ENCODE measurements around the gene NOC3L. TPM values are rescaled to one million over a fixed set of nuclear protein-coding genes. Genes with fewer than 3 reads are reported as not detected.

NOC3L gene
- total and polyA plus RNA-seq, 2 donors (not counting 1 experiment from before 2014, with no cell fraction given), result 19.8 to 27.2 TPM

- H3K9me3 ChIP-seq (ENCODE audit: control insufficient read depth, insufficient read depth, low read depth, low read length), result no peaks in the 10 kb centered on the region
- peaks cover 2% of the 10 kb centered on the region for H3K4me1 ChIP-seq (ENCODE audit: control insufficient read depth, extremely low read depth, insufficient read depth, low read length)
- H3K9ac ChIP-seq (ENCODE audit: insufficient read depth, low read length), result no peak overlapping the region
- no peaks in the 10 kb centered on the region for H3K27me3 ChIP-seq (ENCODE audit: control insufficient read depth, insufficient read depth, low read length)
- no peaks in the 10 kb centered on the region for H3K79me2 ChIP-seq (ENCODE audit: control insufficient read depth, insufficient read depth, low read length)
- DNase-seq (ENCODE audit: low read depth in 2 of 2), result no peak
- H3K4me3 ChIP-seq (replicated peaks in 1 of 4; ENCODE audit: control extremely low read depth in 1 of 4, insufficient read depth in 1 of 4, low read depth in 3 of 4, low read length in 4 of 4), result no peak overlapping the region
- no peaks in the 10 kb centered on the region for H4K20me1 ChIP-seq (ENCODE audit: control insufficient read depth, extremely low read depth, insufficient read depth, low read length)
- H3K4me2 ChIP-seq (ENCODE audit: extremely low read depth, insufficient read depth, low read length), result no peak overlapping the region
- no peak overlapping the region for H2AFZ ChIP-seq (ENCODE audit: low read length)
- TF ChIP-seq EZH2 (IDR thresholded peaks at IDR 0.05; ENCODE audit: low read length, missing control alignments) (no peak), CTCF (conservative IDR thresholded peaks at IDR 0.05 in 1 of 2, IDR thresholded peaks at IDR 0.05 in 1 of 2; ENCODE audit: low read depth in 1 of 2, low read length in 2 of 2) (no peak)
- H3K36me3 ChIP-seq (ENCODE audit: control insufficient read depth, insufficient read depth, low read length), result no peaks in the 10 kb centered on the region
- H3K27ac ChIP-seq (ENCODE audit: insufficient read depth, low read length), result no peak overlapping the region
Measured at GRCh38 chr10:94285271-94285670, 77.5 kb downstream of the NOC3L start.

Other genes with a start within 250 kb of the NOC3L start
- gene TBC1D12, start 39.6 kb upstream of the NOC3L start, total RNA-seq, result 11.6 and 13.9 TPM in 2 replicates
- gene TBC1D12, start 39.6 kb upstream of the NOC3L start, polyA plus RNA-seq, result 5.4 and 7.8 TPM in 2 replicates
- 3.9 and 5.6 TPM in 2 replicates for gene HELLS, start 182.8 kb upstream of the NOC3L start, total RNA-seq
- gene HELLS, start 182.8 kb upstream of the NOC3L start, polyA plus RNA-seq, result 18.3 and 43.9 TPM in 2 replicates